Activated effector memory CD4-positive, alpha-beta T cell treated with Interleukin-2 at 50 U/mL for 16 hours (primary cell): Measurements from ENCODE around the gene CYP2J2.
"Not testable (repeated sequence)": the region's sequence is repeated elsewhere in the genome, so short reads cannot be mapped to it uniquely, and the experiment has no call there.

ENCODE experiments used
- DNase-seq: peaks from one replicate; pipeline ENCODE4 v3.0.0-alpha.2; 2020

The CYP2J2 gene

DNA sequence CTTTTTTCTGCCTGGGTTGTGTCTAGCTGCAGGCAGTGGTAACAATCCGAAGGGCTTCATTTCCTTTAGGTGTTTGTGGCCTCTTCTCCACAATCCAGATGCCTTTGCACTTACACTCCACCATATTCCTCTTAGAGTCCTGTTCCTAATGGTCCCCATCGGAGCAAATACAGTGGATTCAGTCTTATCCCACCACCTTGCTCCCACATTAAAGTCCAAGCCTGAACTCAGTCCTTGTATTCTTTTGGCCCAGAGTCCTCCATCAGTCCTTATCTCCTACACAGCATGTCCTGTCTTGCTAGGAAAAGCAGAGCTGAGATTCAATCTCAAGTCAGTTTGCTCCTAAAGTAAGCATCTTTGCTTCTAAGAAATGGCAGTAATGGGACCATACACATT lies 8.8 kb downstream of the CYP2J2 start:
- no peak for DNase-seq

DNA sequence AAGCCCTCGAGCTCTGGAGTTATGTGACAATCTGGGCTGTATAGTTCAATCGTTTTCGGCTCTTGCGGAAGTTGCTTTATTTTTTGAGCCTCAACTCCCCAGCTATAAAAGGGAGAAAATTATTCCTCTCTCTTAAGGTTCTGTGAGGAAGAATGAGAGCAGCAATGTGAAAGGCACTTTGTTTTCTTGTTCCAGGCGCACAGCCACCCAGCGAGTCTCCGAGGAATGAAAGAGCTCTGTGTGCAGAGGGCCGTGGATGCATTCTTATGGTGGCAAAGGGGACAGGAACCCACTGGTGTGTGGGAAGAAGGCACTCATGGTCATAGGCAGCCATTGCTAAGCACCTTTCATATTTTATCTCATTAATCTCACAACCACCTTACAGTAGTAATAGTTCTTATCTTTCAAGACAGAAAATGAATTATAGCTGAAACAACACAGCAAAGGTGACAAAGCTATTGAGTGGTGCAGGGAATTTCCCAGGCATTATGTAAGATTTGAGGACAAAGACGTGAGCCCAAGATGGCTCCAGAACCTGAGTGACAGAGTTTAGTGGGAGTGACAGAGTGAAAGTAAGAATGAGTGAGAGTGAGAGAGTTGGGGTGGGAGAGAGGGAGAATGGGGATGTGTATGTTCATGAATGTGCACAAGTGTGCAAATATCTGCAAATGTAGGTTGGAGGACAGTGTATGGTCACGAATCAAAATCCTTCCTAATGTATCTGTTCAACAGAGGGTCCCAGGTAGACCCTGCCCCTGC lies 9.4 kb downstream of the CYP2J2 start:
- no peak for DNase-seq

DNA sequence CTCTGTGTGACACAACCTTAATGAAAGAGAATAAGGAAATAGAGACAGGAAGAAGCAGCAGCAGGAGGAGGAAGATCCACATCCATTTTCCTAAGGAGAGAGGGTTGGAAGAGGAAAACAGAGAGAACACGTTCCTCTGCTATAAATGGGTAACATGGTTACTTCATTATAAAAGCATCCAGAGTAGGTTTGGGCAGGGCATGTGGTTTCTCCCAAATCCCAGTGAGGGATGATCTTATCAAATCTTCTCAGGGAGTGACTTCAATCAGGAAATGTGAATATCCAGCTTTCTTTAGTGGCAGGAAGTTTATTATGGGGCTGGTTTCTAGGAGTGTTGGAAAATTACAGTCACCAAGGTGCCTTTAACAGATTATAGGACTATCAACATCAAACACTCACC lies 11.1 kb downstream of the CYP2J2 start:
- no peak for DNase-seq

DNA sequence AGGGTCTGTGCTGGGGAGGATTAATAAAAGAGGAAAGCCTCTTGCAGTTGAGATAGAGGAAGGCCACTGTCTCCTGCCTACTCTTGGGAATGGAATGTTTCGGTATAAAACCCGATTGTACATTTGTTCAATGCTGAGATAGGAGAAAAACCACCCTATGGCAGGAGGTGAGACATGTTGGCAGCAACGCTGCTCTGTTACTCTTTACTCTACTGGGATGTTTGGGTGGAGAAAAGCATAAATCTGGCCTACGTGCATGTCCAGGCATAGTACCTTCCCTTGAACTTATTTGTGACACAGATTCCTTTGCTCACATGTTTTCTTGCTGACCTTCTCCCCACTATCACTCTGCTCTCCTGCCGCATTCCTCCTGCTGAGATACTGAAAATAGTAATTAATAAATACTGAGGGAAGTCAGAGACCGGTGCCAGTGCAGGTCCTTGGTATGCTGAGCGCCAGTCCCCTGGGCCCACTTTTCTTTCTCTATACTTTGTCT lies 11.7 kb downstream of the CYP2J2 start:
- DNase-seq: not testable (repeated sequence)

DNA sequence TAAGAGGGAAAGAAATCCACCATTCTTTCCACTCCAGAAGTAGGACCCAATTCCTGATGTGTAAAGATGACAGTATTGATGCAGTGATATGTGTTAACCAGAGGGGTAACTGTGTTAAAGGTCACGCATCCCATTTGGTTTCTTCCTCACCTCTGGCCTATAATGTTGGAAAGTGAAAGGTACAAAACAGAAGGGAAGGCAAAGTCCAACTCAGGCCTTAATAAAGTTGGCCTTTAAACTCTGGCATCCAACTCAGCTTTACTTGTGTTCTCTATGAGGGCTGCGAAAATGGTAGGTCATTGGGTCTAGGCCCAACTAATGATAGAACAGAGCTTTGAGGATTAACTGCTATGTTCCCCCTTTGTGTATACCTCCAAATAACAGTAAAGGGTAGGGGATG lies 17.9 kb downstream of the CYP2J2 start:
- DNase-seq: no peak

DNA sequence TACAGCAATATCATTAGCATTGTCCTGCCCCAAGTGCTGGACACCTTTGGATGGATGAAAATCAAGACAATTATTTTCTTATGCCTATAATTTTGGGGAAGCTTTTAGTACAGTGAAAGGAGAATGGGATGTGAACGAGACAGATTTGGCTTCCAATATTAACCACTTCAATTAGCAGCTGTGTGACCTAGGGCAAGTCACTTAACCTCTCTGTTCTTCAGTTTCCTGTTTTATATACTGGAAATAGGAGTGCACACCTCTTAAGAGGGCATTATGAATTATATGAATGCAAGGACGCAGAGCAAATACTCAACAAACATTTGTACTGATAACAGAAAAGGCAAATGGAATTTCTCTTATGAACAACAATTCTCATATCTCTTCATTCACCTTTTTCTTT lies 18.5 kb downstream of the CYP2J2 start:
- no peak for DNase-seq

DNA sequence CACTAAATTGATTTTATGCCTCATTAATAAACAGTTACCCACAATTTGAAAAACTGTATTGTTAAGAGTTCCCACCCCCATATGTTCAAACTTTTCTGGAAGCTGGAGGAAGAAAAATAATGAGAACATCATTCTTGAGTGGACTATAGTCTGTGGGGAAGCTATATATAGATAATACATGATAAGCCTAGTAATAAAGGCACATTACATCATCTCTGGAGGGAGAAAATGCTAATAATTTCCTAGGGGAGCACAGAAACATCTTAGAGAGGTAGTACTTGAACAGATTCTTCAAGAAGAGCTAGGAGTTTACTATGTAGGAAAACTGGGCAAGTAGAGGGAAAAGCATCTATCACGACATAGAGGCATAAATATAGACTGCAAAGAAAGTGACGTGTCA lies 19.6 kb downstream of the CYP2J2 start:
- DNase-seq: no peak

DNA sequence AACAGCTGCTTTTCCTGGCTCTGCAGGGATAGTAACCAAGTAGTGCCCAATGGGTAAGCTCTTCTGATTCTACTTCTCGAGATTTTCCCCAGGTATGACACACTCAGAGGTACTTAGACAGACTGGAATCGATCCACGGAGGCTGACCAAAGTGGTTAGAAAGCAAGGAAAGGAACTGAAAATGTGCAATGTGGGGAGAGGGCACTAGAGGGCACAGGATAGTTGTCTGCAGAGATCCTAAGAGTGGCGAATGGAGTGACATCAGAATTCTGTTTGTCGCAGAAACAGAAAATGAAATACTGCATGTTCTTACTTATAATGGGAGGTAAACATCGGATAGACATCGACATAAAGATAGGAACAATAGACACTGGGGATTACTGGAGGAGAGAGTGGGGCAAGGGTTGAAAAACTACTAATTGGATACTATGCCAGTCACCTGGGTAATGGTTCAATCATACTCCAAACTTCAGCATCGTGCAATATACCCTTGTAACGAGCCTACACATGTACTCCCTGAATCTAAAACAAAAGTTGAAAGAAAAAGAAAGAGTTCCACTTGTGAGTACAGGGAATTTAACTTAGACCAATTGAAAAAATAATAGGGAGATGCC lies 23.3 kb downstream of the CYP2J2 start:
- no peak for DNase-seq

DNA sequence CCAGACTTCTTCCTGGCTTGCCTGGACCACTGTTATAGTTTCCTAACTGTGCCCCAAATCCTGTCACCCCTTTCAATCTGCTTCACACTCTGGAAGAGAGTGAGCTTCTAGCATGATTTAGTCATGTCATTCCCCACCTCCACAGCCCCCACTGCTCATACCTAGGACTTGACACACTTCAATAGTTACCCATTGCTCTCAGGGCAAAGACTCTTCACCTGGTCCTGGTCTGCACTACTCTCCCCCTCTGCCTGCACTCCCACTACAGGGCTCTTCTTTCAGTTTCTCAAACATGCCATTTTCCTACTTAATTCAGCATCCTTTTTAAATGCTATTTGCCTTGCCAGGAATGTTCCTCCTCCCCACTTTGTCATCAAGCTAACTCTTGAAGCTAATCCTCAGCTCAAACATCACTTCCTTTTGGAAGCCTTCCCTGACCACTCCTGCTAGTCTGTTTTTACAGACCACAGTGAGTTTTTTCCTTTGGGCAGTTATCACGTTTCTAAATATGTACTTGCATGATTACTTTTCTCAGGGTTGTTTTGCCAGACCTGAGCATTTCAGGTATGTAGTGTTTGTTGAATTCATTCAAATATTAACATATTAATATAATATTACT lies 24.7 kb downstream of the CYP2J2 start:
- no peak for DNase-seq

DNA sequence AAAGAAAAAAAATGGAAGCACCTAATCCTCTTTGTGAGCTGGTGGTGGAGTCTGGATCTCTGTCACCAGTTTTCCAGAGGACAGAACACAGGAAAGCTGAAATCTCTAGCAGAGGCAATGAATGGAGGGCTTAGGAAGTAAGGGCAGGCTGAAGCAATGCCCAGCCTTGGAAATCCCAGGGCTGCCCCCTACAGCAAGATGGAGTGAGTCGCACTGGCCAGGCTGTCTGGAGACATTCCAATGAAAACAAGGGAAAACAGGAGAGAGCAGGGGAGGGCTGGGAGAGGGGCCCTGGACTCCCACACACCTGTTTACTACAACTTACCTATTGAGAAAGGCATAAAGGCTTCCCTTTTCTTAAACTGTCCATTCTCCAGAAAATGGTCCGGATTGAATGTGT lies 25.9 kb downstream of the CYP2J2 start:
- no peak for DNase-seq

DNA sequence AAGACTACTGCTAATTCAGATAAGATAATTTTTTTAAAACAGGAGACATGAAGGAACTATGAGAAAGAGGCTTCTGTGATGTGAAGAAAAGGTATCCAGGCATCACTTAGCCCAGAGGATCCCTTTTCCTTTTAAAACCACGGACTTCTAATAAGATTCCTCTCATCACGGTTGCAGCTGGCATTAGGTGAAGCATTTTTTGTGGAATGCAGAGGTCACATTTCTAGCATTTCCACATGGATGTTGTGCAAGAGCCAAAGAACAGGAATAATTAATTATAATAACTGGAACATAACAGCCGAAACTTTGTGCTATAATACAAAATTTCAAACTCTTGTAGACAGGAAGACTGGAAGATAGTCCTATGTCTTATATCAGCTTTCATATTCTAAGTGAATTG lies 27.6 kb downstream of the CYP2J2 start:
- DNase-seq: no peak

DNA sequence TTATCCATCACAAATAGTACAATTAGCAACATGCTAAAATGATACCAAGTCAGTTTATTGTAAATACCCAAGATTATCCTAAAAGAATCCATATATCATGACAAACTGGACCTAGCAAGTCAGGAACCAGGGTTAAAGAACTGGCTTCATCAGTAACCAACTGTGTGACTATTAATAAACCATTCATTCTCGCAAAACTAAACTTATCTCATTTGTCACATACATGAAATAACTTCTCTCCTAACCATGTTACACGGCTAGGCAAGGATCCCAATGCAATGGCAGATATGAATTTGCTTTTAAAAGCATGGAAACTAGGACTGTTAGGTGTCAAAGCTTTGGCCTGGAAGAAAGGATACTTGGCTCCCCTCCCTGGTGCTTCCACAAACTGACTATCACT lies 29.4 kb downstream of the CYP2J2 start:
- no peak for DNase-seq

DNA sequence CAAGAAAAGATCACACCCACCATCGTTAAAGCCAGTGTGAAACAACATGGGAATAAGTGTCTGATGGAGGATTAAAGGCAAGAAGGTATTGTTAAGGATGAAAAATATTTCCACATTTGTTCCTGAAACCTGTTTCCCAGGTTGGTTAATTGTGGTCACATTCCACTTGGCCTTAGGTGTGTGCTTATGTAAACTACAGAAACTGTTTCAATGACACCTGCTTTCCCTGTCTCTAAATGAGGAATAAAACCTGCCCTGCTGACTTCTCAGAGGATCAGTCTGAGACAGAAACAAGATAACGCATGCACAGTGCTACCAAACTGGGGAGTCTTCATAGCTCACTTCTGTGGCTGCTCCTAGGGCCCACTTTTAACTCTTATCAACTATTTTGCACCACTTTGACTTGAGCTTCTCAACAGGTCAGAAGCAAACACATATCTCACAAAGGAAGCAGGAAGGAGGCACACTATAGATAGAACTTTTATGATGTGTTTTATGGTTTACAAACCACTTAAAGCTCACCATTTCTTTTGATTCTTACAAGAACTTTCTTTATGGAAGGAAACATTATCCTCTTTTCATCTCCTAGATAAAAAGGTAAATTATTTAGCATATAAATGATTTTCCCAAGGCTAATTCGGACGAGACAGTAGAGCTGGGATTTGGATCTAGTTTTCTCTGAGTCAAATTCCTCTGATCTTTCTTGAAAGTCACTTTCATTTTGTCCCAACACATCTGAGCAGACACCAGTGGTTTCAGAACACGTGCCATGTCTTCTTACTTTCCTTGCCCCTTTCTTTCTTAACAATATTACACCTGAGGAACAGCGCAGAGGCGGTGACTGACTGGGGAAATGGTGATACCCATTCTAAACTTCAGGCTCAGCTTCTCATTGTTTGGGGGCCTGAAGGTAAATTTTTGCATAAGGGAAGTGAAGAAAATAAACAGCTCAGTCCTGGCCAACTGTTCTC lies 33.4 kb downstream of the CYP2J2 start:
- DNase-seq: no peak

DNA sequence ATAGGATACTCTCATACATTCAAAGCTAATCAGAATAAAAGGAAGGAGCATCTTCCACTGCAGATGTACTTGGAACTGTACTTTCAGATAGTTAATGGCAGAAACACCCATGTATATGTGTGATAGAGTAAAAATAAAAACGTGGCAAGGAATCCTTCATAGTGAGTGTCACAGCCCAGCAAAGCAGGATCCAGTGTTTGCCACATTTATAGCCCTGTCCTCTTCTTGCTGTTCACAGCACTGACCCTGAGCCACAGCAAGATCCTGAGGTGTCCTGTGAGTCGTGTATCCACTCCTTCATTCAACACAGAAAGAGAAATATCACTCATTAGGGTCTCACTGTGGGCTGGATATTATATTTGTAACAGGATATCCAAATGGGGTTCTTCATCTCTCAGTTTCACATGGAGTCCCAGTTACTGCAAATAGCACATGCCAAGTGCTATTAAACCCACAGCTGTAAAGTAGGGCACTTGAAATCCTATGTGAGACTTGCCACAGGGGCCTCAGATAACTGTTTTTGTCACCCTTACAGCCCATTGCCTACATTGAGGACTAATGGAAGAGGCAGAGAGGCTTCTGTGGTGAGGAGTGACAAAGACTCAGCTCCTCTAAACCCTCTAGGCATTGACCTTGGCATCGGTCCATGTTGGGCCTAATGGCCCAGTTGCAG lies 41.3 kb downstream of the CYP2J2 start:
- DNase-seq: no peak

DNA sequence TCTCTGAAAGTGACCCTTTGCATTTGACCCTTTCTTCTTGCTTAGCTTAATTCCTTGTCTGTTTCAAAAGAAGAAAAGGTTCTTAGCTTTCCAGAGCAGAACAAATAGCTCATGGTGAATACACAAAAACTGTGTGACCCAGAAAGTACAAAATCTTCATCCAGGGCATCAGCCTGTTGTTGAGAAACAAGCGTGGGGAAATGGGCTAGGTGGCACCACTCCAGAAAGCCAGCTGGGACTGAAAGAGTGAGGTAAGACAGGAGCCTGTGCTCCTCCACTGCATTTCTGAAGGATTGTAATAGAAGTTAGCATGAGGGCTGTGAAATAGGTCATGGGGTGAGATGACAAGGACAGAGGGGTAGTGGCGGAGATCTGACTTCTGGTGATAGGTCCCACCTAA lies 45.8 kb downstream of the CYP2J2 start:
- DNase-seq: no peak

DNA sequence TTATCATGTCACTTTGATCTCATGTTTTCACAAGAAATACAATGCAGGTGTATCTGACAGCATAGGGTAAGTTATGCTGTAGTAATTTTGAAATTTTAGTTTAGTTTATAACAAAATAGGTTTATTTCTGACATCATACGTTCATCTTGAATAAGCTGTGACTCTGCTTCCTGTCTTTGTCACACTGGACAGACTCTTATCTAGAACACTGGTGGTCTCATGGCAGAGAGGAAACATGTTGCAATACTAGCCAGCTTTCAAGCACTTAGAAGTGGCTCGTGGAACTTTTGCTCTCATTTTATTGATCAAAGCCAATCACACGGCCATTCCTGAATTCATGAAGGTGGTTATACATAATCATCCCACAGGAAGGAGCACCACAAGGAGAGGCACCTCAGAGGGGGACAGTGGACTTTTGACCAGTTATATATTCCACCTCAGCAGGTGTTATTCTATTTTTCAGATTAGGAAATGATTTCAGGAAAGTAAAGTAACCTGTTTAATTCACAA lies 46.5 kb downstream of the CYP2J2 start:
- DNase-seq: no peak

DNA sequence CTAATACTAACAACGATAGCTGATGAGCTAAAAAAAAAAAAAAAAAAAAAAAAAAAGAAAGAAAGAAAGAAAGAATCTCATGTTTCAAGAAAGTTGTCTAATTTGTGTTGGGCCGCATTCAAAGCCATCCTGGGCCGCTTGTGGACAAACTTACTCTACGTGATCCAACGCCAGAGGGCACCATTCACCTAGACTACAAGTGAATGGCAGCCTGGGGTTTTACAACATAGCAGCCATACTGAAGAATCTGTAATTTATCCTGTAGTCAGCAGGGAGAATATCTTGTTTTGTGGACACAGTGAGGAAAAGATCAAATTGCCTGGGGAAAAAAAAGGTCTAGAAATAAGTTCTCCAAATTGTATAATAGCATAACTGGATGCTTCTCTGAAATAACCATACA lies 47.0 kb downstream of the CYP2J2 start:
- DNase-seq: no peak

DNA sequence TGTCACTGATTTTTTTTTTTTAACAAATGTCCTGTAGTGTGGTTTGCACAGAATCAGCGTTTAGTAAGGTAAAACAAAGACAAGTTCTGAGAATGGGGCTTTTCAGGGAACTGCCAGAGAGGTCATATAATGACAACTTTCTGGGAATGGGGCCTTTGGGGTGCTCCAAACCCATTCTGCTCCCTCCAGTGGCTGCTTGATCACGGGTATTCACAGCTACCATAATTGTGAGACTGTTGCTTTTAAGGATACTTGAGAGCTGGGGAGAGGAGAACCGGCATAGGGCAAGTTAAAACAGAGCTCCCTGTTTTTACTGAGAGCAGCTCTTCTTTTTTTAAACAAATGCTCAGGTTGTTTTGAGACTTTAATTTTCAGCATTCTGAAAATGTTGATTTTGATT lies 48.2 kb downstream of the CYP2J2 start:
- no peak for DNase-seq

DNA sequence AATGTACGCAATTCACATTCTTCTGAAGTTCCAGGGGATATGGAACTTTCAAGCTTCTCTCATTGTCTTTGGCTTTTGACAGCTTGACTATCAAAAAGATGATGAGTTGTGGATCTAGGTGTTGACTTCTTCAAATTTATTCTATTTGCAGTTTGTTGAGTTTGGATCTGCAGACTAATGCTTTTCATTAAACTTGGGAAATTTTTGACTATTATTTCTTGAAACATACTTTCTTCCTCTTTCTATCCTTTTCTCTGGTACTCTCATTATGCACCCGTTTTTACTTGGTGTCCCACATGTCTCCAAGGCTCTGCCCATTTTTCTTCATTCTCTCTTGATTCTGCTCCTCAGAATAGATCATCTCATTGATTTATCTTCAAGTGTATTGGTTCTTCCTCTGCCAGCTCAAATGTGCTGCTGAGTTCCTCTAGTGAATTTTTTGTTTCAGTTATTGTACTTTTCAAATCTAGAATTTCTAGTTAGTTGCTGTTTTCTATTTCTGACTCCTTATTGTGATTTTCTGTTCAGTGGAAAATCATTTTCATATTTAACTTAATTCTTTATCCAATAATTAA lies 49.4 kb downstream of the CYP2J2 start:
- no peak for DNase-seq

DNA sequence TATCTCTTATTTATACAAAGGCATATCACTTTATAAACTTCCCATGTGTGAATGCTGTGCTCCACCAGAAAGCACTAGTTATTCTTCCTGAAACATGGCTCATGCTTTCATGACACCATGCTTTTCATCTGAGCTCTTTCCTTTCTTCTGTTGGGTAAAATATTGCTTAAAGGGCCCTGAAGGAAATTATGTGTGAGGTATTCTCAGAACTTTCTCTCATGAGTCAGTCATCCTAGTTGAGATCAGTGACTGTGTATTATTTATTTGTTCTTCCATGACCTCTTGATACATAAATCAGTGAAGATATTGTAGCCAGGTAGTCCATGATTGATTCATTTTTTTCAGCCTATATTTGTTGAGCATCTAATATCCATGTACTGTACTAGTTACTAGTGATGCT lies 54.8 kb downstream of the CYP2J2 start:
- no peak for DNase-seq

DNA sequence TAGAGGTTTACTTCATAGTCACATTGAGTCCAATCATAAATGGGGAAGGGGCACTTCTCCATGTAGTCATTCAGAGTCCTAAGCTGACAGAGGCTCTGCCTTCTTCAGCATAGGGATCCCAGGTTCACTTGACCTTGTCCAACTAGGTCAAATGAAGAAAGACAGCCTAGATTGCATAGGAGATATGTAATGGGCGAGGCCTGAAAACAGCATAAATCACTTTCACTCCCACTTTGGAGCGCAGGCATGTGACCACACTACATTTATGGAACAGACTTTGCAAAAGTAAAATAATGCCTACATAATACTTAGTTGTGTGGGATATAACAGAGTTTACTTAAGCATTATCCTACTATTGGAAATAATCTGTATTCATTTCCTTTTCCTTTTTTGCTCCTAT lies 60.1 kb downstream of the CYP2J2 start:
- DNase-seq: no peak
